Left ventricle myocardium inferior (tissue), 1 donor: ENCODE results near the gene AQP11. TPM values are rescaled to one million over a fixed set of nuclear protein-coding genes. Genes with fewer than 3 reads are reported as not detected.
"Not testable (repeated sequence)": the region's sequence is repeated elsewhere in the genome, so short reads cannot be mapped to it uniquely, and the experiment has no call there.

Experiments used
- DNase-seq: peaks from one replicate; pipeline ENCODE4 v3.0.0-alpha.2; 2020
- H3K27ac ChIP-seq: fragments of 200-600 bp; replicated peaks from 2 replicates; pipeline ENCODE4 v1.8.0; 2021
- H3K27me3 ChIP-seq: fragments of 200-600 bp; 2 replicates; pipeline ENCODE4 v1.8.0; 2021; ENCODE audit warnings: low read depth
- H3K36me3 ChIP-seq: fragments of 200-600 bp; 2 replicates; pipeline ENCODE4 v1.8.0; 2021
- H3K4me1 ChIP-seq: fragments of 200-600 bp; 2 replicates; pipeline ENCODE4 v1.8.0; 2021
- H3K4me3 ChIP-seq: fragments of 200-600 bp; 2 replicates; pipeline ENCODE4 v1.8.0; 2021; ENCODE audit warnings: mild to moderate bottlenecking, moderate library complexity
- H3K9me3 ChIP-seq: fragments of 200-600 bp; replicated peaks from 2 replicates; pipeline ENCODE4 v1.8.0; 2021
- intact Hi-C: fragments of 100-400 bp; cut with micrococcal nuclease; formaldehyde crosslinking; loops from one replicate; pipeline ENCODE4 v1.11.0; 2022
- total RNA-seq: library from RNA; stranded (reverse); fragmentation: NEBNext Ultra II Directional; extraction: Animal tissue kit (Norgen Biotek cat#: 25700); gene quantifications from one replicate; pipeline ENCODE4 v1.2.1, GENCODE V29; 2021
- TF ChIP-seq, protein P1 (sequence below): fragments of 200-600 bp; IDR thresholded peaks from 2 replicates; pipeline ENCODE4 v1.8.0; 2021; ENCODE audit warnings: antibody characterized with exemption, mild to moderate bottlenecking, borderline replicate concordance
- donor health status: DM: no; HTN: yes; CAD: no; lungs with severe emphysema.

AQP11 gene
- total RNA-seq, 1 donor from 2014 or later: 0.69 TPM

DNA sequence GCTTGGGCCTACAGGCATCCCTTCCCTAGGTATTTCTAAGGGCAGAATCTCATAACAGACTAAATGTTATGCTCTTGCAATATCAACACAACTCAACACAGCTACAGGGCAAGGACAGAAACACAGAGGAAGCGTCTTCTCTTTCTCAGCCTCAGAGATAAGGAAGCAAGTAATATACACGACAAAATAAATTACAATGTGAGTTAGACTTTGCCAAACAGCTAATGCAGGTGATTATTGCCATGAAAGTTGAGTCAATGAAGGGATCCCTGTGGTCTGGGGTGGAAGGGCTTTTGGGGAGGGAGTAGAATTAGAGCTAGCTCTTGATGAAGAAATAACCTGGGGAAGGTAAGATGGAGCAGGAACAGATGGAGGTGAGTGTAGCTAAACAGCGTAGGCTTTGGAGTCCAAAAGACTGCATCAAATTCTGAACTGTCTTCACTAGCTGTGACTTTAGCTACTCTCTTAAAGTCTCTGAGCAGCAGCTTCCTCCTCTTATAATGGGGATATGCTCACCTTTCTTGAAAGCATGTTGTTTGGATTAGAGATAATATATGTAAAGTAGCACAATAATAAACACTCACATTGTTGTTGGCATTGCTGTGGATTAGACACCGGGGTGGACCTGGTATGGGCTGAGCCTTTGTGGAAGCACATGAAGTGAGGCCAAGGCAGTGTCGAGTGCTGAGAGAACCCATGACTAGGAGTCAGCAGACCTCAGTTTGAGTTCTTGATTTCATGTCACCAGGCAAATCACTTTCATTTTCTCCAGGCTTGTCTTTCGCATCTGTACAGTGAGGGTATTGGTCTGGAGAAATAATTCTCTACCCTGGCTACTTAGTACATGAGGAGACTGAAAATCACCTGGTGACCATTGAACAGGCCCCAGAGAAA is 41.0 kb upstream of the AQP11 start:
- Histone ChIP-seq H3K4me3 (no peak overlapping the region), H3K27ac (no peak overlapping the region), H3K36me3 (no peaks in the 10 kb centered on the region), H3K9me3 (no peaks in the 10 kb centered on the region), H3K4me1 (peaks cover 7% of the 10 kb centered on the region), H3K27me3 (no peaks in the 10 kb centered on the region)
- intact Hi-C loops: no loop called here
- no peak for DNase-seq
- TF ChIP-seq, protein P1, sequence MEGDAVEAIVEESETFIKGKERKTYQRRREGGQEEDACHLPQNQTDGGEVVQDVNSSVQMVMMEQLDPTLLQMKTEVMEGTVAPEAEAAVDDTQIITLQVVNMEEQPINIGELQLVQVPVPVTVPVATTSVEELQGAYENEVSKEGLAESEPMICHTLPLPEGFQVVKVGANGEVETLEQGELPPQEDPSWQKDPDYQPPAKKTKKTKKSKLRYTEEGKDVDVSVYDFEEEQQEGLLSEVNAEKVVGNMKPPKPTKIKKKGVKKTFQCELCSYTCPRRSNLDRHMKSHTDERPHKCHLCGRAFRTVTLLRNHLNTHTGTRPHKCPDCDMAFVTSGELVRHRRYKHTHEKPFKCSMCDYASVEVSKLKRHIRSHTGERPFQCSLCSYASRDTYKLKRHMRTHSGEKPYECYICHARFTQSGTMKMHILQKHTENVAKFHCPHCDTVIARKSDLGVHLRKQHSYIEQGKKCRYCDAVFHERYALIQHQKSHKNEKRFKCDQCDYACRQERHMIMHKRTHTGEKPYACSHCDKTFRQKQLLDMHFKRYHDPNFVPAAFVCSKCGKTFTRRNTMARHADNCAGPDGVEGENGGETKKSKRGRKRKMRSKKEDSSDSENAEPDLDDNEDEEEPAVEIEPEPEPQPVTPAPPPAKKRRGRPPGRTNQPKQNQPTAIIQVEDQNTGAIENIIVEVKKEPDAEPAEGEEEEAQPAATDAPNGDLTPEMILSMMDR: no peak

DNA sequence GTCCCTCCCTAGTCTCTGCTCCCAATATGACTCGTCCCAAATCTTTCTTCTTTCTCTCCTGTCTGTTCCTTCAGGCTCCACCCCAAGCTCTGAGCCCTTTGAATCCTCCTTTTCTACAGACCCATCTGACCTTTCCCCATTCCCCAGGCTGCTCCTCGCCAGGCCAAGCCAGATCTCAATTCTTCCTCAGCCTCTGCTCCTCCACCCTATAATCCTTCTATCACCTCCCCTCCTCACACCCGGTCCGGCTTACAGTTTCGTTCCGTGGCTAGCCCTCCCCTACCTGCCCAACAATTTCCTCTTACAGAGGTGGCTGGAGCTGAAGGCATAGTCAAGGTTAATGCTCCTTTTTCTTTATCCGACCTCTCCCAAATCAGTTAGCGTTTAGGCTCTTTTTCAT is 38.3 kb upstream of the AQP11 start:
- DNase-seq, H3K9me3 ChIP-seq, H3K4me3 ChIP-seq, H3K36me3 ChIP-seq, H3K4me1 ChIP-seq, H3K27ac ChIP-seq, intact Hi-C loops, H3K27me3 ChIP-seq: not testable (repeated sequence)

DNA sequence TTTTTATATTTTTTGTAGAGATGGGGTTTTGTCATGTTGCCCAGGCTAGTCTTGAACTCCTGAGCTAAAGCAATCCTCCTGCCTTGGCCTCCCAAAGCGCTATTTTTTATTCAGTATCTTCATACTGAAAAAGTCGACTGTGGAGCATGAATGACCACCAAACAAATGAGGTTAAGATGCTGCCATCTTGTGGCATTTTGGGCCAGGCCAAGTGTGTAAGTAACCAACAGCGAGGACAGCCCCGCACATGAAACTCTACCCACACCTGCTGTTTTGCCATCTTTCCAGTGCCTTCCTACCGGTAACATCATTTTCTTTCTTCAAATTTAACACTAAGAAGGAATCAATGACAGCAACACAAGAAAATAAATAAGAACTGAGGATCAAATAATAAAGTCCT is 32.2 kb upstream of the AQP11 start:
- Histone ChIP-seq H3K9me3 (no peaks in the 10 kb centered on the region), H3K4me1 (no peaks in the 10 kb centered on the region), H3K27ac (no peak overlapping the region), H3K4me3 (no peak overlapping the region), H3K36me3 (no peaks in the 10 kb centered on the region), H3K27me3 (no peaks in the 10 kb centered on the region)
- TF ChIP-seq, protein P1: peak; percentile 21
- intact Hi-C loops: no loop called here
- DNase-seq: no peak

DNA sequence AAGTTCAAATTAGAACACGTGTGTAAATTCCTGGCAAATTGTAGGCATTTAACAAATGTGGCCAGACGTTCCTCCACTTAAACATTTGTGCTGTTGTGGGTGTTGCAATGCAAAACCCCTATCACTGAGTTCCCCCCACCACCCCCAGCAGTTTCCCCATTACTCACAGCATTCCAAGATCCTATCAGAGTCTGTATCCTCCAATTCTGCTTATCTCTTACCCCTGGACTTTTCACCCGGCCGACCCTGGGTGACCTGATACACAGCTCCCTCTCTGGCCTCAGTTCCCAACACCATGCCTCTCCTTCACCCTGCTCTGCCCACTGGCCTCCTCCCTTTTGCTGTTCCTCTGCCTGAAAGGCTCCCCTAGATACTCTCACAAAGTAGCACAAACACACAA is 31.4 kb upstream of the AQP11 start:
- TF ChIP-seq, protein P1: no peak
- intact Hi-C loops: no loop called here
- Histone ChIP-seq H3K27me3 (no peaks in the 10 kb centered on the region), H3K27ac (no peak overlapping the region), H3K4me3 (no peak overlapping the region), H3K36me3 (no peaks in the 10 kb centered on the region), H3K4me1 (no peaks in the 10 kb centered on the region), H3K9me3 (peaks cover 8% of the 10 kb centered on the region)
- no peak for DNase-seq

DNA sequence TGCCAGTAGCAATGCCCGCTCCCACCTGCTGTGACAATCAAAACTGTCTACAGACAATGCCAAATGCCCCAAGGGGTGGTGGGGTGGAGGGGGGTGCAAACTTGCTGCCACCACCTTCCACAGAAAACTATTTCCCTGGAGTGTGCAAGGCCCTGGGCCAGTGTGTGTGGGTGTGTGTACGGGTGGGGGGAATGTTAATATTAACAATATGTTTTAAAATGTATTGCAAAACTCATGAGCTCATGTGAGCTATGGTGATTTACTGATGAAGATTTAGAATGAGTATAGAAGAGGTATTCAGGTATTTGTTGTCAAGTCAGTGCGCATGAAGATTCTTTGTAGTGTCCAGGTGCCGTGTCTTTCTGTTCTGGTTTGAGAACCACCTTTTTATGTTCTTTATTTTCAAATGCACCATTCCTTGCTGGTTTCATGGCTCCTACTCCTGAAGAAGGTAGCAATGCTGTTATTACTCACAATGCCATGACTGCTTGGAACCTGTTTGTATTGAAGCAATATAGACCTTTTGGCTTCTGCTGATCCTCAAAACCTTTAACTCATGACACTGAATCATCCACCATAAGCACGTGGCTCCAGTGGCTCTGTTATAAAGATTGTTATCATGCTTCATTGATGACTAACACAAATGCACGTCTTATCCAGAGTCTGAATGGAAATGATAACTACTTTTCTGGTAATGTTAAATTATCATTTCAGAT is 29.9 kb upstream of the AQP11 start:
- Histone ChIP-seq H3K4me1 (no peaks in the 10 kb centered on the region), H3K27me3 (no peaks in the 10 kb centered on the region), H3K36me3 (no peaks in the 10 kb centered on the region), H3K4me3 (no peak overlapping the region), H3K27ac (no peak overlapping the region), H3K9me3 (peaks cover 8% of the 10 kb centered on the region)
- no peak for DNase-seq
- TF ChIP-seq, protein P1: no peak
- intact Hi-C loops: no loop called here

DNA sequence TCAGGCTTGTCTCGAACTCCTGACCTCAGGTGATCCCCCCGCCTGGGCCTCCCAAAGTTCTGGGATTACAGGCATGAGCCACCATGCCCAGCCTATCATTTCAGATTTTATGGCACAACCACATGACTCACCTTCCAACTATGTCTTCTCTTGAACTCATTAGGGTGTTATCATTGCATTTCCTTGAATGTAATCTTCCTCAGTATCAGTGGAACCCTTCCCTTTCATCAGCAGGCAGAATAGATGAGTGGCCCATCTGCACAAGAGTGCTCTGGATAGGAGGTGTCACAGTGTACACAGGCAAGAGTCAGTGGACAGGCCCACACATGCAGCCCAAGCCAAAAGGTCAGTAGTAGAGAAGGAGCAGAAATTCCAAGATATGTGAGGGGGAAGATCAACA is 29.1 kb upstream of the AQP11 start:
- no peak overlapping the region for H3K27ac ChIP-seq
- no peaks in the 10 kb centered on the region for H3K27me3 ChIP-seq
- intact Hi-C loops: no loop called here
- TF ChIP-seq, protein P1: no peak
- no peak for DNase-seq
- no peak overlapping the region for H3K4me3 ChIP-seq
- no peaks in the 10 kb centered on the region for H3K4me1 ChIP-seq
- H3K36me3 ChIP-seq: no peaks in the 10 kb centered on the region
- H3K9me3 ChIP-seq: peaks cover 8% of the 10 kb centered on the region
